Medulla oblongata (tissue), 1 donor: Measurements from ENCODE around the gene PDZD7.
"Not testable (repeated sequence)": the region's sequence is repeated elsewhere in the genome, so short reads cannot be mapped to it uniquely, and the experiment has no call there.

ENCODE experiments used
- DNase-seq: peaks from one replicate; pipeline ENCODE4 v3.0.0-alpha.2; 2015; ENCODE audit errors: extremely low spot score

PDZD7 gene

DNA sequence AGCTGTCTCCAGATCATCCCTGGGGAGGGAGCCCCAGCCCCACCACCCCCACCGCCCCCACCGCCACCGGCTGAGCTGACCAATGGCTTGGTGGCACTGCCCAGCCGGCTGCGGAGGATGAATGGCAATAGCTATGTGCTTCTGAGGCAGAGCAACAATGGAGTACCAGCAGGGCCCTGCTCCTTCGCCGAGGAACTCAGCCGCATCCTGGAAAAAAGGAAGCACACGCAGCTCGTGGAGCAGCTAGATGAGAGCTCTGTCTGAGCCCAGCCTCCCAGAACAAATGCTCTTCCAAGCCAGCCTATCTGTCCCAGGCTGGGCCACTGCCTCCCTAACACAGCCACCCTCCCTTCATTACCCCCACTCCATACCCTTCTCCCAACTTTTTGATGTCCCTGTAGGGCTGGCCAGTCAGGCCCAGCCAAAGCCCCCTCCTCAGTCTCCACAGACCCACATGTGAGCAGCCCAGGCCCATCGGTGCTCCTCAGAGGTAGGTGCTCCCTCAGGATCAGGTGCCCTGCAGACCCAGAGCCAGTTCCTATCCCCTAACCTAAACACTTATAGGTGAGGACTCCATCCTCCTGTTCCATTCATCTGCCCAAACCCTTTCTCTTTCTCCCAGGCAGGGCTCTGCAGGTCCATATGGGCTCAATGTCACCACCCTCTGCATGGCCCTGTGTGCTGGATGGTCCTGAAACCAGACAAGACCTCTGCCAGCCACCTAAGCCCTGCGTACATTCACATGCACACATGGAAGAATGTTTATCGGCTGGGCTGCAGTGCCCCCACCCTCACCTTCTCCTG lies 46.9 kb downstream of the PDZD7 start:
- DNase-seq = no peak

DNA sequence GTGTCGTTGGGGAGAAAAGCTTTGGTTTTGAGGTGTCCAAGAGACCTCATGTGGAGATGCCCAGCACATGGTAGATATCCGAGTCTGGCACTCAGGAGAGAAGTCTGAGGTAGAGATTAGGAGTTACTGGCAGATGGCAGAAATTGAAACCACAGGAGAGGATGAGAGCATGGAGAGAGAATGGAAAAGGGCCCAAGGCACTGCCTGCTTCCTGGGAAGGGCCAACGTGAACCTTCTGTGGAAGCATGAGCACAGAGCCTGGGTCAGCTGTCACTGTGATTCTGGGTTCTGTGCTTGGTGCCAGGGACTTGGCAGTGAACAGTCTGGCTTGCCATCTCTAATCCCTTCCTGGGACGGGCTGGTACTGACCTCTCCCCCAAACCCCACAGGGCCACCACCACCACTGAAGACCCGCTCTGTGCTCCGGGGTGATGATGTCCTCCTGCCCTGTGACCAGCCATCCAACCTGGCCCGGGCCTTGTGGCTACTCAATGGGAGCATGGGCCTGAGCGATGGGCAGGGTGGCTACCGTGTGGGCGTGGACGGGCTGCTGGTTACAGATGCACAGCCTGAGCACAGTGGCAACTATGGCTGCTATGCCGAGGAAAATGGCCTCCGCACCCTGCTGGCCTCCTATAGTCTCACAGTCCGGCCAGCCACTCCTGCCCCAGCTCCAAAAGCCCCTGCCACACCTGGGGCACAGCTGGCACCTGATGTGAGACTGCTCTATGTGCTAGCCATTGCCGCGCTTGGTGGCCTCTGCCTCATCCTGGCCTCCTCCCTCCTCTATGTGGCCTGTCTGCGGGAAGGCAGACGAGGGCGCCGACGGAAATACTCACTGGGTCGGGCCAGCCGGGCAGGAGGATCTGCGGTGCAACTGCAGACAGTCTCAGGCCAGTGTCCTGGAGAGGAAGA lies 47.8 kb downstream of the PDZD7 start:
- DNase-seq = no peak

DNA sequence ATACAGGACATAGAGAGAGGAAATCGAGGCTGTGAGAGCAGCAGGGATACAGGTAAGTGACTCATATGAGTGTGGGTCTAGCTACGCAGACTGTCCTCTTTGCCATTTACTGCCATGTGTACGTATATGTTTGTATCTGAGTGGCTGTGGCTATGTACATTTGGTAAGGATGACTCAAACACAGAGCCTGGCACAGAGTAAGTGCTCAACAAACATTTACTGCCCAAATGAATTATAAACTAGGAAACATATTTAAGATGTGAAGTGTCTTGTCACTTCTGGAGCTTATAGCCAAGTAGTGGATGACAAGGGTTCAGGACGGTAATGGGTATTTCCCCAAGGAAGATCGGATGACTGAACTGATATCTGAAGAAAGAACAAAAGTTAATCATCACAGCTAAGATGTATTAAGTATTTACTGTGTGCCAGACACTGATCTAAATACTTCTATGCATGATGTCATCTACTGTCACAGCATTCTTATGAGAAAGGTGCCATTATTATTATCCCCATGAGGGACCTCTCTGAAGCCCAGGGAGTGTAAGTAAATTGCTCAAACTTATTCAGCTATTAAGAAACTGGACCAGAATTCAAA lies 49.7 kb downstream of the PDZD7 start:
- no peak for DNase-seq

DNA sequence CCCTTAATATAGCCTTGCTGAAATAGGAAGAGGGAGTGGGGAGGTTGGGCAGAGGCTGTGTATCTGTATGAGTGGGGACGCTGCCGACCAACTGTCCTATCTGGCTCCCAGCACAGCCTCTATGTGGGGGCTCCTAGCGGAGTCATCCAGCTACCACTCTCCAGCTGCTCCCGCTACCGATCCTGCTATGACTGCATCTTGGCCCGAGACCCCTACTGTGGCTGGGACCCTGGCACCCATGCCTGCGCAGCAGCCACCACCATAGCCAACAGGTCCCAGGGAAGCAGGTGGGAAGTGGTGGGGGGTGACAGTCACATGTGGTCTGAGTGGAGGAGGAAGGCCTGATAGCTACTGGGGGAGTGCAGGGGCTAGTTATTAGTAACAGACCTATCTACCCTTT lies 50.2 kb downstream of the PDZD7 start:
- no peak for DNase-seq

DNA sequence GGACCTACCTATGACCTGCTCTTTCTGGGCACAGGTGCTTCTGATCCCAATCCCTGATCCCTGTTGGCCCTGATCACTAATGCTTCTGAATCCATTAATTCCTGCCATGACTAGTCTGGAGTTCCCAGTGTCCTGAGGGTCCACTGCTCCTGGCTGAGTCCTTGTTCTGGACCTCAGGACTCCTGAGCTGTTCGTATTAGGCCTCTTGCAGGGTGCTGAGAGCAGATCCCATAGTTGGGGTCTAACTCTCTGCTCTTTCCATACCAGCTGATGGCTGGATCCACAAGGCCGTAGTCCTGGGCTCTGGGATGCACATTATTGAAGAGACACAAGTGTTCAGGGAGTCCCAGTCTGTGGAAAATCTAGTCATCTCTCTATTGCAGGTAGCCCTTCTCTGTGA lies 50.6 kb downstream of the PDZD7 start:
- no peak for DNase-seq

DNA sequence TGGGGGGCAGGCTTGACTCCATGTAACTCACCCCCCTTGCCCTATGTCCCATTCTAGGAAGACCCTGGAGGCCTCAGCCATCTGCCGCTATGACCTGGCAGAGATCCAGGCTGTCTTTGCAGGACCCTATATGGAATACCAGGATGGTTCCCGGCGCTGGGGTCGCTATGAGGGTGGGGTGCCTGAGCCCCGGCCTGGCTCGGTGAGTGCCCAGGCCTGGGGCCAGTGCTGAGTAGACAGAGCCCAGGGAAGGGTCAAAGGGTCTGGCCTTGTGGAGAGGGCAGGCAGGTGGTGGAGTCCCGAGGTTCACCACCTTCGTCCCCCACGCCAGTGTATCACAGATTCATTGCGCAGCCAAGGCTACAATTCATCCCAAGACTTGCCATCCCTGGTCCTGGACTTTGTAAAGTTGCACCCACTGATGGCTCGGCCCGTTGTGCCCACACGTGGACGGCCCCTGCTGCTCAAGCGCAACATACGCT lies 51.1 kb downstream of the PDZD7 start:
- DNase-seq = no peak

DNA sequence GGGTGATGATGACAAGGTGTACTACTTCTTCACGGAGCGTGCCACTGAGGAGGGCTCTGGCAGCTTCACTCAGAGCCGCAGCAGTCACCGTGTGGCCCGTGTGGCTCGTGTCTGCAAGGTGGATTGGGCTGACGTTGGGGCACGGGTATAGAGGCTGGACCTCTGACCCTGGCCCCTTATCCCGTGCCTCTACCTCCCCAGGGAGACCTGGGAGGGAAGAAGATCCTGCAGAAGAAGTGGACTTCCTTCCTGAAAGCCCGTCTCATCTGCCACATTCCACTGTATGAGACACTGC lies 52.1 kb downstream of the PDZD7 start:
- DNase-seq = no peak

DNA sequence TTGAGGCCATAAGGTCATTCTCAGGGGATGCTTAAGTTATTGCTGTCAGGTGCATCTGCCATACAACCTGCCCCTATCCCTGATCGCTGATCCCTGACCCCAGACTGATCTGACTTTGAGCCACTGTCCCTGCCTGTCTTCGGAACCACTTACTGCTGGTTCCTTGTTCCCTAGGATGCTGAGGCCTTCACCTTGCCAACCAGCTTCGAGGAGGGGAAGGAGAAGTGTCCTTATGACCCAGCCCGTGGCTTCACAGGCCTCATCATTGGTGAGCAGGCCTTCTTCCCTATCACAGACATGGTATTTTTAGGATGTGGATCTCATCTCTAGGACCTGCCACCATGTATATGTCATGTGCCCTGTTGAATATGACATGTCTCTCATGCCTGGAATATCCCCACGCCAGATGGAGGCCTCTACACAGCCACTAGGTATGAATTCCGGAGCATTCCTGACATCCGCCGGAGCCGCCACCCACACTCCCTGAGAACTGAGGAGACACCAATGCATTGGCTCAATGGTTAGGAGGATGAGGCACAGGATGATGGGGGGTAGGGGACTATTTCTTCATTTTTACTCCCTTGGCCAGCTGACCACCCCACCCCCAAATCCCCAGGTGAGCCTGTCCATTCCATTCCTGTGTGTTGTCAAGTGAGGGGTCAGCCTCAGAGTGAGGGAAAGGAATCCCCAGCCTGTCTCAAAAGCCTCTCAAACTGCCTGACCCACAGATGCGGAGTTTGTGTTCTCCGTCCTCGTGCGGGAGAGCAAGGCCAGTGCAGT lies 52.6 kb downstream of the PDZD7 start:
- DNase-seq = no peak

DNA sequence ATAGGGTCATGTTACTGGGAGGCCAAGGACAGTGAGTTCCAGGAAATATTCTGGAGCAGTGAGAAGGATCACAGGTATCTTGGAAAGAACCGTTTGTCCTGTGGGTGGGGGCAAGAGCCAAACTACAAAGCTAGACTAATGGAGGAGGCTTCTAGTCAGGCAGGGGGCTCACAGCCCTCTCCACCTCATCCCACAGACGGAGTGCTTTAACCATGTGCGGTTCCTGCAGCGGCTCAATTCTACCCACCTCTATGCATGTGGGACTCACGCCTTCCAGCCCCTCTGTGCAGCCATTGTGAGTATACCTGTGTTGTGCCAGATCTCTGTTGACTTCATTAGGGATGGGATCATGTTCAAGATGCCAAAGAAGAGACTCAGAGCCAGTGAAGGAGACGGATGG lies 53.5 kb downstream of the PDZD7 start:
- DNase-seq = no peak

DNA sequence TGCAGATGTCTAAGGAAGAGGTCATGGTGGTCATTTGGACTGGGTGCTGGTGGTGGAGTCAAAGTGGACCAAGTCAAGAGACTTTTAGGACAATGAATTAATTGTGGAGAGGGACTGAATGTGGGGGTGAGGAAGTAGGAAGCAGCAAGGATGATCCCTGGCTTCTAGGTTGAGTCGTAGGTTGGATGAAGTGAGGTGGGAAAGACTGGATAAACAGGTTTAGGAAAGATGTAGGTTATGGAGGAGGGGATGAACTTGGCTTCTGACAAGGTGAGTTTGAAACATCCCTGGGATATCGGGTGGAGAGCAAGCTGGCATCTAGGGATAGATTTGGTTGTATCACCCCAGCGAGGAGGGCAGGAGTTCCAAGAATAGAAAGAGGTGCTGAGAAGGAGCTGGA lies 54.0 kb downstream of the PDZD7 start:
- no peak for DNase-seq

DNA sequence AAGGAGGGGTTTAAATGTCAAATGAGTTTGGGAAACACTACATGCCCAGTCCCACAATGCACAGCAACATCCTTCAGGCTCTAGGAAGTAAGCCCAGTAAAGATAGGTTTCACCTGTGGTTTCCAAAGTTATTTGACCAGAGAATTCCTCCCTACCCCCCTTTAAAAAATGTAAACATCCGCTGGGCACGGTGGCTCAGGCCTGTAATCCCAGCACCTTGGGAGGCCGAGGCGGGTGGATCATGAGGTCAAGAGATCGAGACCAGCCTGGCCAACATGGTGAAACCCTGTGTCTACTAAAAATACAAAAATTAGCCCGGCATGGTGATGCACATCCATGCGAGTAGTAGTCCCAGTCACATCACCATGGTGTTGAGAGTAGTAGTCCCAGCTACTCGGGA lies 55.5 kb downstream of the PDZD7 start:
- not testable (repeated sequence) for DNase-seq

DNA sequence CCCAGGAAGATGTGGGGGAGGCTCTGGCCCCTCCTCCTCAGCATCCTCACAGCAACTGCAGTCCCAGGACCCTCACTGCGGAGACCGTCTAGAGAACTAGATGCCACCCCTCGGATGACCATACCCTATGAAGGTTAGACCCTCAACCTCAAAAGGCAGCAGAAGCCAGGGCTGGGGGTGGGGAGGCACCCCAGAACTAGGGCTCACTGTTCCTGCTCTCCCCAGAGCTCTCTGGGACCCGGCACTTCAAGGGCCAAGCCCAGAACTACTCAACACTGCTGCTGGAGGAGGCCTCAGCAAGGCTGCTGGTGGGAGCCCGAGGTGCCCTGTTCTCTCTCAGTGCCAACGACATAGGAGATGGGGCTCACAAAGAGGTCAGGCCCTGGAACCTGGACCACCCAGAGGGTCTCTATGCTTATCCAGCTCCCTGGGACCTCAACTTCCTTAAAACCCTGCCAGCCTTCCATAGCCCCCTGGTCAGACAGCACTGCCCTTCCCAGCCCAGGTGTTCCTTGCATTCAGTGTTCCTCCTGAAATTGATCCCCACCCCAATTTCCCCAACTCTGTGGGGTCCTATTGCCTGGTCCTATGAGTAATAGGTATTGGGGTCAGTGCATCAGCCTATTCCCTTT lies 57.9 kb downstream of the PDZD7 start:
- DNase-seq = no peak

DNA sequence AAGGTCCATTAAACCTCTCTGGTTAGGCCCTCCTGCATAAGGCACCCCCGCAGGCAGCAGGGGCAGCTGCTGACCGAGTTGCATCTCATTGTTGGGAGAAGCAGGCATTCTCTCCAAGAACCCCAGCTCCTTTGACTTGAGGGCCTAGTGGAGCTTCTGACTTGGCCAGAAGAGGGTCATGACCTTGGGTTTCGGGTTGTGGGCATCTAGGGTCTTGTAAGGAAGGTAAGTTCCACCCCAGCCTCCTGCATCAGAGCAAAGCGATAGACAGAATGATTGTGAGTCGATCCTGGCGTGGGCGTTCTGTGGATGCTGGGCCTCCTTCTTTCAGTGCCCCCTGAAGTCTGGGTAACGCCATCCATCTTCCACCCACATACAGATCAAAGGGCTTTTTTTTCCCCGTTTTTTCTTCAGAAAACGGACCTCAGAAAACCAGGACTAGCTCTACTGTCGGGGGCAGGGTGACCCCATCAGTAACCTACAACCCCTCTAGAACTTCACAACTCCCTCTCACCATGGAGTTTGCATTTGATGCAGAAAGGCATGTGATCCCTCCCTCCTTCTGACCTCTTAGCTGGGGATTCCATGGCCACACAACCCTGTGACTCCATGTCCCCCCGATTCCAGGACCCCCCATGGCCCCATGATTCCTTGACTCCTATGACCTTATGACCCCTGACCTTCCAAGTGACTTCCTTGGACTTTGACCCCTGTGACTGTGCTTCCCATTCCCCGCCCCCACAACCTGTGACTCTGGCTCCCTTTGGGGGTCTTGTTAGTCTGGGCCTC lies 58.6 kb downstream of the PDZD7 start:
- DNase-seq = no peak

DNA sequence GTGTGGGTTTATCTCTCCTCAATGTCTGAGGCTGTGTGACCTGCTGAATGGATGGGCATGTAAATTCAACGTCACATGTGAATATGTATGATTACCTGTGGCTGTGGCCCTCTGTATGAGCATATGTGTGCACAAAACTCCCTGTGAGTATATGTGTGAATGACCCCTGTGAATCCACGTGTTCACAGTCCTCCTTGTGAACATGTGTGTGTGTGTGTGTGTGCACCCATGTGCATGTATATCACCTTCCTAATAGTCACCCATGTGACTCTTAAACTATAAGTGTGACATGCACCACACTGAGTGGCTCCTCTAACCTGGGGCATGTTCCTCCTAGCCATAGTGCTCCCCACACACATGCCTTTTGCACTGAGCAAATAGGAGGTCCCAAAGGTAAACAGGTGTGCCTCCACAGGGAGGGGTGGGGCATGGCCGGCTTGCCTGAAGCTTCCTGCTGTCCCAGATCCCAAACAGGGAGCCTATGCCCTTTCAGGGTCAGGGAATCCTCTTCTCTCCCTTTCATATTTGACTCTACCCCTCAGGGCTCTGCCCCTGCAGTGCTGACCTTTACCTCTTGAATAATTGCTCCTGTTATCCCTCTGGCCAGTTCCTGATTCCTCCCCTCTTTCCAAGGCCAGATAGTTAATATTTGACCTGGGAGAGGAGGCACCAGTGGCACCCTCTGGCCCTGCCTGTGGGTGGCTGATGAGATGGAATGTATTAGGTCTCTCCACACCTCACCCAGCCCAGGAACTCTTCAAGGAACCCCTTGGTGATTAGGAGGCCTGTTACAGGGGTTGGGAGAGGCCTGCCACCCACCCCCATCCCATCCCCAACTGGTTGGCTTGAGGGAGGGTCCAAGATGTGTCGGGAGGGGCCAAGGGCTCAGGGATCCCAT lies 59.8 kb downstream of the PDZD7 start:
- DNase-seq = no peak

DNA sequence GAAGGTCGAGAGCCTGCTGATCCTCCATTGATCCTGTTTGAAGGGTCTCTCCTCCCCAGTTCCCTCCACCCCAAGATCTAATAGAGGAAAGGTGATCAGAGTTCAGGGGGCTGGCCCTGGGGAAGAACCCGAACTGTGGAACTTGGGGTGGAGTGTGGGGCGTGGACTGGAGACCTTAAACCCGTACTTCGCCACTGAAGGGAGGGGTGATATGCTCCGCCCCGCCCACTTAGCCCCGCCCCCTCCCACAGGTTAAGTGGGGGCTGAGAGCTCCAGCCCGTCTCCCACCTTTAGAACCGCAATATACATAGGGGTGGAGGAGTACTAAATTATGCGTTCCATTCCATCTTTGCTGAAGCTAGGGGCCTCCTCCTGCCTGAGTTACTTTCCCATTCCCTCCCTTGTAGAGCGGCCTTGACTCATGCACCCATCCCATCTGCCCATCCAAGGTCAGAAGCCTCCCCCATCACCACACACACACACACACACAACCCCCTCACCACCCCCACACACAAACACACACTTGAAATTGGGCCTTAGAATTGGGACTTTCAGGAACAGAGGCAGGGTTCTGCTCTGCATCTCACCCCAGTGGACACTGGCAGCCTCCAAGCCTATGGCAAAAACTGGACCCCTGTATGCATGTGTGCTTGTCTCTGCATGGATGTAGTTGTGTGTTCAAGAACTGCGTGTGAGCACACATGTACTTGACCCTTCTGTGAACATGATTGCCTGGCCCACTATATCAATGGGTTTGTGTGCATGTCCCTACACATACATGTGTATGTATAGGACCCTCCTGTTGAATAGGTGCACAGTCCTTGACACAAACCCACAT lies 60.6 kb downstream of the PDZD7 start:
- no peak for DNase-seq

DNA sequence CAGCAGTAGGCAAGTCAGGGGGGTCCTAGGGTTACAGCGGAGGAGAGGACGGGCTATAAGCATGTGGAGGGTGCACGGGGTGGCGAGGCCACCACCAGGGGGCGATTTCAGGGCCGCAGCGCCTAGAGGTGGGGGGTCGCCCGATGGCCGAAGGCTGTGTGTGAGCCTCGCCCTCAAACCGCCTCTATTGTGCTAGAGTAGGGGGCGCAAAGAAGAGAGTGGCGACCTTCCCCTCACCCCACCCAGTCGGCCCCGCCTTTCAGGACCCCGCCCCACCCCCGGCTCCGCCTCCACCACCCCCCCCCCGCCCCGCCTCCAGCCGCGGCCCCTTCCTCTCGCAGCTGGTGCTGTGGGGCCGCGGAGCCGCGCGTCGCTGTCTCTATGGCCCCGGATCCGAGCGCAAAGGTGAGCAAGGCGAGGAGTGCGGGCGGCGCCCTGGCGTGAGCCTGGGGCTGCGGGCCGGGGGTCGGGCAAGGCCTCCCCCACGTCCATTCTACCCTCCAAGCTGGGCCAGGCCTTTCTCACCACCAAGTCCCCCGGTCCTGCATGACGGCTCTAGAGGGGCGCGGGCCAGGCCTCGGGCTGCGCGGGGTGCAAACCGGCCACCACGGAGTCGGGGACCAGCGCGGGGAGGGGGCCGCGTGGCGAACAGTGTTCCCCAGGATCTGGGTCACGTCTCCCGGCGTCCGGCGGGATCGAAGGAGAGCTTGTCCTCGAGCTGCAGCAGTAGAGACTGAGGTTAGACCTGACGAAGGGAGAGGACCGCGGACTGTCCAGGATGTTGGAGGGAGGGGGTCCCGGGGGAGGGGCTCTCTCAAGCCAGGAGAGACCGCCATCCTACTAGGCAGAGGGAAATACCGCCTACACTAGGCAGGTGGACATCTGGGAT lies 61.5 kb downstream of the PDZD7 start, which contains the start of gene SEMA4G:
TSS of gene SEMA4G (plus strand) at position 318 of the 889 bp plus-strand sequence. CDS start 3,409 bp downstream, outside the sequence.
- peak; percentile 24 for DNase-seq

DNA sequence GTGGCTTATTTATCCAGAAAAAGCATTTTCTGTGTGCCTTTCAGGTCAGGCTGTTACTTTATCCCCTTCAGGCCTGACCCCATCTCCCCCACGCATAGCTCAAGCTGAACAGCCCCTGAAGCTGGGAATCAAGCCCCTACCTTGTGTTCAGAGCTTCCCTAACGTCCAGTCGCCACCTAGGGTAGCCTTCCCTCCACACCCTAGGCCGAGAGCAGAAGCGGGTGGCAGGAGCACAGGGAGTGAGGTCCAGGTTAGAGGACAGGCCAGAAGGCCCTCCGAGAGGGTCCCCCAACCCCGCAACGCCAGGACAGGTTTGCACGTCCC lies 62.1 kb downstream of the PDZD7 start:
- no peak for DNase-seq
